Muscle of back (tissue), 11 donors: ENCODE data around the gene RAB24. TPM values are rescaled to one million over a fixed set of nuclear protein-coding genes. Genes with fewer than 3 reads are reported as not detected.
"Not testable (repeated sequence)": the region's sequence is repeated elsewhere in the genome, so short reads cannot be mapped to it uniquely, and the experiment has no call there.

Source experiments
- DNase-seq, 3 donors: peaks; one replicate each; pipeline versions ENCODE4 v3.0.0 to v3.0.0-alpha.2; 2013
- polyA plus RNA-seq, 10 donors: library from polyadenylated mRNA; unstranded; fragments of 120-200 nt; gene quantifications; one replicate each; pipeline ENCODE4 v1.2.1, GENCODE V29; 2013; ENCODE audit not compliant: insufficient read length in 10 of 10

Gene RAB24
- polyA plus RNA-seq, 10 donors: 17.9 to 27.1 (median 21.1) TPM

- no peak for DNase-seq
Measured at GRCh38 chr5:177313561-177314259, 10.2 kb upstream of the RAB24 start.

- DNase-seq: peak in 1 of 3 donors; percentile 71
Measured at GRCh38 chr5:177312649-177313181, 9.2 kb upstream of the RAB24 start.

GRCh38 chr5:177311723-177312648, 8.5 kb upstream of the RAB24 start, which contains the start of gene MXD3:
Gene MXD3, minus strand, starts transcription at chr5:177311898. Its CDS starts 68 bp downstream, at chr5:177311830.
- DNase-seq: peak; percentile 93 to 97 (median 97)

- DNase-seq: no peak
Measured at GRCh38 chr5:177311392-177311722, 7.8 kb upstream of the RAB24 start.

- peak in 1 of 3 donors; percentile 51 for DNase-seq
Measured at GRCh38 chr5:177310757-177311391, 7.4 kb upstream of the RAB24 start.

- DNase-seq: no peak
Measured at GRCh38 chr5:177310332-177310731, 6.8 kb upstream of the RAB24 start.

- peak; percentile 38 to 74 (median 65) for DNase-seq
Measured at GRCh38 chr5:177309351-177310191, 6.1 kb upstream of the RAB24 start.

GRCh38 chr5:177308740-177309139, 5.2 kb upstream of the RAB24 start:
- no peak for DNase-seq

GRCh38 chr5:177307544-177308363, 4.2 kb upstream of the RAB24 start:
- DNase-seq: no peak

GRCh38 chr5:177306674-177307543, 3.4 kb upstream of the RAB24 start:
- no peak for DNase-seq

GRCh38 chr5:177306103-177306640, 2.7 kb upstream of the RAB24 start:
- not testable (repeated sequence) for DNase-seq

GRCh38 chr5:177304392-177305119, 1.0 kb upstream of the RAB24 start:
- DNase-seq: no peak

- peak in 1 of 3 donors; percentile 49 for DNase-seq
Measured at GRCh38 chr5:177303925-177304391, 439 bp upstream of the RAB24 start.

GRCh38 chr5:177302354-177303110, 987 bp downstream of the RAB24 start:
- DNase-seq: no peak

- no peak for DNase-seq
Measured at GRCh38 chr5:177301503-177302165, 1.9 kb downstream of the RAB24 start.

- no peak for DNase-seq
Measured at GRCh38 chr5:177300951-177301350, 2.6 kb downstream of the RAB24 start.
